GM12878 (cell line): ENCODE results near the gene PRR7. TPM values are rescaled to one million over a fixed set of nuclear protein-coding genes. Genes with fewer than 3 reads are reported as not detected.

Experiments
- ATAC-seq: fragments of 200-7000 bp; cut with Tn5 transposase; 3 replicates; pipeline ENCODE4 v1.9.1; 2020; ENCODE audit warnings: mild to moderate bottlenecking, moderate library complexity
- BruUV-seq: library from RNA; stranded (reverse); fragments of 400-500 nt; replicated peaks from 2 replicates; lab custom pipeline; 2021; lab: Mats Ljungman, UMichigan
- CTCF ChIA-PET: fragments of 300-600 bp; sonication (Branson Sonifier 250); formaldehyde crosslinking; extraction: SDS; loops from one replicate; lab custom pipeline; 2021; ENCODE audit warnings: inconsistent platforms; lab: Yijun Ruan, JAX
- POLR2A ChIA-PET: fragments of 350-600 bp; formaldehyde crosslinking; extraction: SDS; loops from one replicate; lab custom pipeline; 2021; ENCODE audit warnings: inconsistent platforms; lab: Charles Lee
- RAD21 ChIA-PET: fragments of 300-600 bp; sonication (Branson Sonifier 250); formaldehyde crosslinking; loops from one replicate; lab custom pipeline; 2023; ENCODE audit warnings: antibody characterized with exemption; ENCODE audit not compliant: unreplicated experiment; lab: Charles Lee
- SMC1A ChIA-PET: fragments of 300-600 bp; sonication (Branson Sonifier 250); formaldehyde crosslinking; loops from one replicate; lab custom pipeline; 2023; ENCODE audit not compliant: unreplicated experiment, uncharacterized antibody; lab: Charles Lee
- DNase-seq: peaks from one replicate; pipeline ENCODE4 v3.0.0-alpha.2; 2011; ENCODE audit warnings: low read depth, low spot score
- FAIRE-seq: peaks from 3 replicates; lab custom pipeline; 2011; peaks lifted over from hg19 to GRCh38; lab: Jason Lieb, UNC
- H2AFZ ChIP-seq: 2 replicates; pipeline ENCODE4 v1.6.0; 2011; ENCODE audit warnings: low read depth, low read length, control low read depth; ENCODE audit not compliant: control insufficient read depth
- H3K27ac ChIP-seq: 2 replicates; pipeline ENCODE4 v1.5.1; 2011; ENCODE audit warnings: control low read depth; ENCODE audit not compliant: control insufficient read depth, insufficient read depth
- H3K27me3 ChIP-seq, 2 experiments: replicated peaks in 1 of 2; 2 replicates each; pipeline versions ENCODE4 v1.6.0 to v1.6.1; 2011; ENCODE audit warnings: low read length in 1 of 2; ENCODE audit not compliant: control insufficient read depth in 2 of 2, insufficient read depth in 2 of 2
- H3K36me3 ChIP-seq, 2 experiments: 2 replicates each; pipeline ENCODE4 v1.5.1; 2011; ENCODE audit warnings: low read length in 1 of 2; ENCODE audit not compliant: control insufficient read depth in 2 of 2, insufficient read depth in 2 of 2
- H3K4me1 ChIP-seq: 2 replicates; pipeline ENCODE4 v1.6.1; 2011; ENCODE audit warnings: mild to moderate bottlenecking, low read length, moderate library complexity, mixed read lengths; ENCODE audit not compliant: control insufficient read depth, insufficient read depth
- H3K4me2 ChIP-seq: 2 replicates; pipeline ENCODE4 v1.6.0; 2011; ENCODE audit warnings: control low read depth; ENCODE audit not compliant: control insufficient read depth, insufficient read depth
- H3K4me3 ChIP-seq: fragments of 200-600 bp; sonication (generic); 2 replicates; pipeline ENCODE4 v1.5.1; 2016
- H3K79me2 ChIP-seq: 2 replicates; pipeline ENCODE4 v1.6.0; 2011; ENCODE audit warnings: low read length; ENCODE audit not compliant: control insufficient read depth, insufficient read depth
- H3K9ac ChIP-seq: 2 replicates; pipeline ENCODE4 v1.8.0; 2011; ENCODE audit warnings: low read length, control low read depth, mixed read lengths; ENCODE audit not compliant: control insufficient read depth, insufficient read depth
- H3K9me3 ChIP-seq: replicated peaks from 3 replicates; pipeline ENCODE4 v1.5.1; 2011; ENCODE audit warnings: mild to moderate bottlenecking, low read length; ENCODE audit not compliant: control insufficient read depth, insufficient read depth
- H4K20me1 ChIP-seq: 2 replicates; pipeline ENCODE4 v1.6.0; 2011; ENCODE audit not compliant: control insufficient read depth, insufficient read depth
- CREM ChIP-seq: IDR thresholded peaks from 2 replicates; pipeline ENCODE4 v1.6.1; 2014; ENCODE audit warnings: antibody characterized with exemption, low read depth
- CUX1 ChIP-seq: IDR thresholded peaks from 2 replicates; pipeline ENCODE4 v1.6.1; 2012; ENCODE audit warnings: improper control_type of control experiment, low read depth, low read length; ENCODE audit not compliant: insufficient replicate concordance
- EED ChIP-seq: sonication (generic); IDR thresholded peaks from 2 replicates; pipeline ENCODE4 v1.6.1; 2016; ENCODE audit warnings: antibody characterized with exemption, low read depth
- POLR2A ChIP-seq: IDR thresholded peaks from 2 replicates; pipeline ENCODE4 v1.6.1; 2011; ENCODE audit warnings: low read depth, mild to moderate bottlenecking, low read length
- POLR2AphosphoS5 ChIP-seq: IDR thresholded peaks from 2 replicates; pipeline ENCODE4 v1.6.1; 2011; ENCODE audit warnings: mild to moderate bottlenecking, low read length, inconsistent platforms
- TAF1 ChIP-seq: IDR thresholded peaks from 2 replicates; pipeline ENCODE4 v1.6.1; 2011; ENCODE audit warnings: mild to moderate bottlenecking, low read depth, low read length, borderline replicate concordance
- ZBTB11 ChIP-seq: fragments of 450-650 bp; formaldehyde crosslinking; IDR thresholded peaks from 2 replicates; pipeline ENCODE4 v1.5.0; 2022; ENCODE audit warnings: mild to moderate bottlenecking, missing genetic modification characterization
- ZBTB33 ChIP-seq: fragments of 450-650 bp; IDR thresholded peaks from 2 replicates; pipeline ENCODE4 v1.6.1; 2017; ENCODE audit warnings: mild to moderate bottlenecking
- WGBS: methylation state at CpG from one replicate; pipeline ENCODE4 v1.1.6; 2016; ENCODE audit warnings: low lambda C conversion rate; ENCODE audit not compliant: insufficient replicate concordance, insufficient coverage; ENCODE audit errors: missing lambda C conversion rate; 5-methylcytosine and 5-hydroxymethylcytosine counted together
- in situ Hi-C: fragments of 300-500 bp; cut with MboI; formaldehyde crosslinking; loops from 9 replicates; pipeline ENCODE4 v1.14.3; 2018; ENCODE audit warnings: mixed read lengths
- intact Hi-C: fragments of 100-400 bp; cut with micrococcal nuclease; formaldehyde crosslinking; loops from one replicate; pipeline ENCODE4 v1.14.2; 2022; ENCODE audit not compliant: unreplicated experiment
- polyA plus RNA-seq, 11 experiments: library from polyadenylated mRNA; depleted of rRNA in 4 of 11; unstranded in 6 of 11; stranded (reverse) in 5 of 11; fragments of >200 nt; fragmentation: Nextera tagmentation in 4 of 11; fragmentation: Illumina TruSeq in 1 of 11; extraction: Ambion mirVana in 4 of 11; extraction: Trizol in 1 of 11; gene quantifications; 1 replicate in 1 of 11; 2 replicates in 10 of 11; pipeline versions ENCODE4 v1.2.1 to v1.2.3, GENCODE V29; 2011 to 2016; ENCODE audit warnings: inconsistent platforms in 2 of 11, missing spikeins in 2 of 11, low read depth in 1 of 11
- total RNA-seq, 4 experiments: library from RNA; depleted of rRNA in 3 of 4; stranded (reverse); fragments of >200 nt in 3 of 4; fragmentation: Illumina TruSeq in 1 of 4; extraction: Trizol in 1 of 4; gene quantifications; 2 replicates each; pipeline versions ENCODE4 v1.2.1 to v1.2.3, GENCODE V29; 2013 to 2021

Gene PRR7
- total and polyA plus RNA-seq, 10 of the 15 experiments (the other 5 are each of a cell fraction or from before 2014, with no cell fraction given), result 0.09 to 18.8 (median 4.6) TPM; not detected in 2

- no peak for TF ChIP-seq ZBTB11 (CRISPR knock-in tag)
These were observed 40.5 kb downstream of the PRR7 start (continued) for GRCh38 chr5:177487144-177487543.

GRCh38 chr5:177487975-177488374, 41.4 kb downstream of the PRR7 start:
- Histone ChIP-seq H3K9ac (no peak overlapping the region), H3K27me3 (no peaks in the 10 kb centered on the region), H3K4me3 (no peak overlapping the region), H3K9me3 (no peaks in the 10 kb centered on the region), H3K4me1 (no peaks in the 10 kb centered on the region), H4K20me1 (no peaks in the 10 kb centered on the region), H3K36me3 (peaks cover 0 to 6% of the 10 kb centered on the region in 2 experiments; a peak in 2 of 4 replicates), H3K79me2 (no peaks in the 10 kb centered on the region), H3K4me2 (no peak overlapping the region), H2AFZ (no peak overlapping the region), H3K27ac (no peak overlapping the region)
- ChIA-PET CTCF (interaction anchor here (1.5 to 2.0 kb wide), 2 partner anchors 13 to 98 kb away, joined by 5 to 8 read pairs; no protein-coding TSS in a partner anchor), POLR2A (interaction anchor here (0.5 kb wide), 1 partner anchor 22 kb away, joined by 3 read pairs; no protein-coding TSS in a partner anchor), SMC1A (interaction anchor here (0.5 kb wide), 1 partner anchor 27 kb away, joined by 3 read pairs; no protein-coding TSS in a partner anchor), RAD21 (no interaction called here)
- no TSS peak for BruUV-seq
- intact Hi-C loops (no loop called here), in situ Hi-C loops (no loop called here)
- peak; percentile 39; the same call in 1 of the 3 replicates for ATAC-seq
- DNase-seq, result no peak
- FAIRE-seq, result no peak
- WGBS, result 83% methylated on average over 15 of the region's 15 CpGs
- TF ChIP-seq POLR2AphosphoS5, result no peak
- no peak for TF ChIP-seq EED
- no peak for TF ChIP-seq CREM
- 0 out of 2 replicates have a peak, but pooled peaks have one; percentile 26 for TF ChIP-seq POLR2A
- no peak for TF ChIP-seq CUX1
- no peak for TF ChIP-seq TAF1
- TF ChIP-seq ZBTB33, result 0 out of 2 replicates have a peak, but pooled peaks have one; percentile 35
